ENCODE data around the gene FAHD1.

Gene FAHD1

GRCh38 chr16:1786242-1787055, 40.6 kb upstream of the FAHD1 start:
- no peak for DNase-seq (ENCODE audit: low read depth)
- no peak overlapping the region for H3K4me3 ChIP-seq (ENCODE audit: low read depth, low read length)
- no peak for TF ChIP-seq CTCF (IDR thresholded peaks at IDR 0.05; ENCODE audit: insufficient read depth, low read depth, low read length, missing control alignments)

DNA sequence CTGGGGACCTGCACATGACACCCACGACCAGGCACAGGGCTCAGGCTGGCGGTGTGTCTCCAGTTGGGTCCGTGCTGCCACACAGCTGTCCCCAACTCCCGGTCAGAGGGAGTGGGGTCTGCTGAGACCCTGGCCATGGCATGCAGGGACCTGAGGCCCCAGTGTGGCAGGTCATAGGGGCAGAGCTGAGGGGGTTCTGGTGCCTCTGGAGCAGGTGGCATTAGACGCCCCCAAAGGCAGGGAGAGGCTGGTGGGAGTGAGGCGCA, 40.0 kb upstream of the FAHD1 start:
- TF ChIP-seq CTCF (IDR thresholded peaks at IDR 0.05; ENCODE audit: insufficient read depth, low read depth, low read length, missing control alignments), result no peak
- no peak overlapping the region for H3K4me3 ChIP-seq (ENCODE audit: low read depth, low read length)
- DNase-seq (ENCODE audit: low read depth), result no peak

DNA sequence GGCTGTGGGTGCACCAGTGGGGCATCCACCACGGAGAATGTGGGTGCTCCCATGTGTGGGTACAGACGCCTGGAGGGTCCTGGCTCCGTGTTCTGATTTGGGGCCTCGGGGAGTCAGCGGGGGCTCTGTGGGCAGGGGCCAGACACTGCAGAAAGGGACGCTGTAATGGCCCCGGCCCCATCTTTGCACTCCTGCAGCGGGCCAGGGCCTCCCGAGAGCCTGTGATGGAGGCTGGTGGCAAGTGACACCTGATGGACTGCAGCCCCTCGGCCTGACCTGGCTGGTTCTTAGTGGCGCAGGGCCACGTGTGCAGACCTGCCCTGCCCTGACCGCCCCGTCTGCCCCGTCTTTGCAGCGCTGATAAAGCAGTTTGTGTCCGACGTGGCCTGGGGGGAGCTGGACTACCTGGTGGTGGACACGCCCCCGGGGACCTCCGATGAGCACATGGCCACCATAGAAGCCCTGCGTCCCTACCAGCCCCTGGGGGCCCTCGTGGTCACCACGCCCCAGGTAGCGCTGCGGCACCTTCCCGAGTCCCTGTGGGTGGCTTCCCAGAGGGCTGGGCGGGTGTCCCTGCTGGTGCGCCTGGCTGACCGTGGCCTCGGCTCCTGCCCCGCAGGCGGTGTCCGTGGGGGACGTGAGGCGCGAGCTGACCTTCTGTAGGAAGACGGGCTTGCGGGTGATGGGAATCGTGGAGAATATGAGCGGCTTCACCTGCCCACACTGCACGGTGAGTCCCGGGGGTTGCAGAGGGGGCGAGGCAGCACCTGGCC, 39.5 kb upstream of the FAHD1 start:
- no peak overlapping the region for H3K4me3 ChIP-seq (ENCODE audit: low read depth, low read length)
- no peak for TF ChIP-seq CTCF (IDR thresholded peaks at IDR 0.05; ENCODE audit: insufficient read depth, low read depth, low read length, missing control alignments)
- no peak for DNase-seq (ENCODE audit: low read depth)

DNA sequence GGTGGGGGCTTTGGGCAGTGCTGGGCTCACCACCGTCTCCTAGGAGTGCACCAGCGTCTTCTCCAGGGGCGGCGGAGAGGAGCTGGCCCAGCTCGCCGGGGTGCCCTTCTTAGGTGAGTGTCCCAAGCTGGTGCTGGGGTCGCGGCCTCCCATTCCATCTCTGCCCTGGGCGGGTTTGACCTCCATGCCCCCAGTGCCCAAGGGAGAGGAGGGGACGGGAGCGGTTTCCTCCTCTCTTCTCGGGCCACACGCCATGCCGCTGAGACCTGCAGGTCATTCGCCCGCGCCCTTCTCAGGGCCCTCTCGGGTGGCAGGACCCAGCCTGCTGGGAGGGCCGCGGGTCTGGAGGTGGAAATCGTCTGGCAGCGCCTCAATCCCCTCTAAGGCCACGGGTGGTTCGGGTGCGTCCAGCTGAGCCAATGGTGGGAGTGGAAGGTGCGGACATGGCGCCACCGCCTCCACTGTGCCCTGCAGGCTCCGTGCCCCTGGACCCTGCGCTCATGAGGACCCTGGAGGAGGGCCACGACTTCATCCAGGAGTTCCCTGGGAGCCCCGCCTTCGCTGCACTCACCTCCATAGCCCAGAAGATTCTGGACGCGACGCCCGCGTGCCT, 38.8 kb upstream of the FAHD1 start:
- no peak for TF ChIP-seq CTCF (IDR thresholded peaks at IDR 0.05; ENCODE audit: insufficient read depth, low read depth, low read length, missing control alignments)
- H3K4me3 ChIP-seq (ENCODE audit: low read depth, low read length), result no peak overlapping the region

DNA sequence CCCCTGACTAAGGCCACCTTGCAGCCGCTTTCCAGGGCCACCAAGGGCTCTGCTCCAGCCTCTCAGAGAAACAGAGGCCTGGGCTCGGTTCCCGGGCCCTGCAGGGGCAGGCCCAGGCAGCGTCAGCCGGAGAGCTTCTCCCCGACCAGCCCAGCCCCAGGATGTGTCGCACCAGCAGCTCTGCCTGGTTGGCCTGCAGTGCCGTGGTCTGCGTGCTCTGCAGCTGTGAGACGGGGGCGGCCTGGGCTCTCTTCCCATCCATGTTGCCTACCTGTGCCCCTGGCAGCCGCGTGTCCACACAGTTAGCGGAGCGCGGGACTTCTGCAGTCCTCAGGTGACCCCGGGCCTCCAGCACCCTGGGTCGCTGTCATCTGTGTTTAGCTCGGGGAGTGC, 38.3 kb upstream of the FAHD1 start:
- no peak for TF ChIP-seq CTCF (IDR thresholded peaks at IDR 0.05; ENCODE audit: insufficient read depth, low read depth, low read length, missing control alignments)
- DNase-seq (ENCODE audit: low read depth), result no peak

More for the DNA sequence above, 38.8 kb upstream of the FAHD1 start:
- no peak for DNase-seq (ENCODE audit: low read depth)

GRCh38 chr16:1789643-1790045, 37.4 kb upstream of the FAHD1 start:
- H3K4me3 ChIP-seq (ENCODE audit: low read depth, low read length), result no peak overlapping the region
- no peak for DNase-seq (ENCODE audit: low read depth)
- TF ChIP-seq CTCF (IDR thresholded peaks at IDR 0.05; ENCODE audit: insufficient read depth, low read depth, low read length, missing control alignments), result no peak

More for the DNA sequence above, 38.3 kb upstream of the FAHD1 start:
- H3K4me3 ChIP-seq (ENCODE audit: low read depth, low read length), result no peak overlapping the region

All from GM12865 (cell line).